ENCODE data around the gene ABHD1.

ABHD1 gene

DNA sequence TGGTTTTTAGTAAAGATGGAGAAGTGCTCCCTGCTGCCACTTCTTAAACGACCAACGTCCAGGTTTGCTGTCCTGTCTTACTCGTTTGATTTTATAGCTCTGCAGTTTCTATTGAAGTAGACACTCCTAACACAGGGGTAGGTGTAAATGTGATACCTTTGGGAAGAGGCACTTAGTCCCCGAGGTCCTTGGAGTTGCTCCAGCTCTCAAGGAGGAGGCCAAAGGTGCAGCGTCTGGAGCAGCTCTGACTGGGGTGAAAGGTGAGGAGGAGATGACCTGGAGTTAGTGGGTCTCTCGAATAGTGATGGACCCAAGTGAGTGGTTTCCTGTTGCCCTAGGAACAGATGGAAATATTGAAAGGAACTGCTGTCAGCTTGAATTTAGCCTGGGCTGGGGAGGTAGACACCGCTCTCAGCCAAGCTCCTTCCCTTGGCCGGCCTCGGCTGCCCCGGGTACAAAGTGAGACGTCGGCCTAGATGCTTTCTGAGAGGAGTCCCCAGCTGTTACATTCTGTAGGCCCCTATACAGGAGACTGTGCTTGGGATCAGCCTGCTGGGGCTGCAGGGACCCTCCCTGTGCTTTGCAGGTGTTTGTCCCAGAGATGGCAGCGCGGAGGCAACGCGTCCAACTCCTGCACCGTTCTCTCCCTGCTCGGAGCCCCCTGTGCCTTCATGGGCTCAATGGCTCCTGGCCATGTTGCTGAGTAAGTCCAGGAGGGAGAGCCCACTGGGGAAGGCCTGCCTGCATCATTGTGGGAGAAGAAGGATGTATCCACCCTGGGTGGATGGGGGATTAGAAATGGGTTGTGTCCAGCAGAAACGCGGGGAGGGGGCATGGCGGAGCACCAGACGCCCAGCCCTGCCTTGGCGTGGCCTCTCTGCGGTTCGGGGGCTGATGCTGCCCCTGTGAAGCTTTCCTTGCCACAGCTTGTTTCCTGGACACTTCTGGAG is 31.6 kb upstream of the ABHD1 start:
- TF ChIP-seq, protein P1, sequence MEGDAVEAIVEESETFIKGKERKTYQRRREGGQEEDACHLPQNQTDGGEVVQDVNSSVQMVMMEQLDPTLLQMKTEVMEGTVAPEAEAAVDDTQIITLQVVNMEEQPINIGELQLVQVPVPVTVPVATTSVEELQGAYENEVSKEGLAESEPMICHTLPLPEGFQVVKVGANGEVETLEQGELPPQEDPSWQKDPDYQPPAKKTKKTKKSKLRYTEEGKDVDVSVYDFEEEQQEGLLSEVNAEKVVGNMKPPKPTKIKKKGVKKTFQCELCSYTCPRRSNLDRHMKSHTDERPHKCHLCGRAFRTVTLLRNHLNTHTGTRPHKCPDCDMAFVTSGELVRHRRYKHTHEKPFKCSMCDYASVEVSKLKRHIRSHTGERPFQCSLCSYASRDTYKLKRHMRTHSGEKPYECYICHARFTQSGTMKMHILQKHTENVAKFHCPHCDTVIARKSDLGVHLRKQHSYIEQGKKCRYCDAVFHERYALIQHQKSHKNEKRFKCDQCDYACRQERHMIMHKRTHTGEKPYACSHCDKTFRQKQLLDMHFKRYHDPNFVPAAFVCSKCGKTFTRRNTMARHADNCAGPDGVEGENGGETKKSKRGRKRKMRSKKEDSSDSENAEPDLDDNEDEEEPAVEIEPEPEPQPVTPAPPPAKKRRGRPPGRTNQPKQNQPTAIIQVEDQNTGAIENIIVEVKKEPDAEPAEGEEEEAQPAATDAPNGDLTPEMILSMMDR (IDR thresholded peaks at IDR 0.05): no peak

DNA sequence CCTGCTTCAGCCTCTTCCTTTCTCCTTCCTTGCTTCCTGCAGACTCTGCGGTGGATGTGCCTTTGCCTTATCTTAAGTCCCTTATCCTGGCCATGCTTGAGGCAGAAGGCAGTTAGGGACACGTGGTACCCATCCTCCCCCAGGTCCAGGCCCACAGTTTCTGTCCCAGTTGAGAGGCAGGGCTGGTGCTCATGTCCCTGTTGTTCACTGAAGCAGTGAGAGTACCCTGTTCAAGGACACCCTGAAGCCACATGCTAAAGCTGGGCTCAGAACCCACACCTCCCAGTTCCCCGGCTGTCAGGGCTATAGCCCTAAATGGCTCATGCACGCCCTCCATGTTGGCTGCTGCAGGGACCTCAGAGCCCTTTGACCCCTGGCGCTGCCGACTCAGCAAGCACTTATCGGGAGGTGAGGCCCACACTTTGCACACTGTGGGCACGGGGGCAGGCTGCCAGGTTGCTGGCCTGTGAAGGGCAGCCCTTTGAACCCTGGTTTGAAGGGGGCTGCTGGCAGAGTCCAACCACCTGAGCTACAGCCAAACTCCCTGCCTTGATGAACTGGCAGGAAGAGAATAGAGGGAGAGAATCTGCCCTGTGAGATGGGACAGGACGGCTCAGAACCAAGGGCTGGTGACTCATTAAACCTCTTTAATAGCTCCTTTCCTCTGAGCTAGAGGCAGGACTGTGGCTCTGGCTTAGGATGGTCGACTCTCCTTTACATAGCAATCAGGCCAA is 30.8 kb upstream of the ABHD1 start:
- TF ChIP-seq, protein P1 (IDR thresholded peaks at IDR 0.05): no peak

DNA sequence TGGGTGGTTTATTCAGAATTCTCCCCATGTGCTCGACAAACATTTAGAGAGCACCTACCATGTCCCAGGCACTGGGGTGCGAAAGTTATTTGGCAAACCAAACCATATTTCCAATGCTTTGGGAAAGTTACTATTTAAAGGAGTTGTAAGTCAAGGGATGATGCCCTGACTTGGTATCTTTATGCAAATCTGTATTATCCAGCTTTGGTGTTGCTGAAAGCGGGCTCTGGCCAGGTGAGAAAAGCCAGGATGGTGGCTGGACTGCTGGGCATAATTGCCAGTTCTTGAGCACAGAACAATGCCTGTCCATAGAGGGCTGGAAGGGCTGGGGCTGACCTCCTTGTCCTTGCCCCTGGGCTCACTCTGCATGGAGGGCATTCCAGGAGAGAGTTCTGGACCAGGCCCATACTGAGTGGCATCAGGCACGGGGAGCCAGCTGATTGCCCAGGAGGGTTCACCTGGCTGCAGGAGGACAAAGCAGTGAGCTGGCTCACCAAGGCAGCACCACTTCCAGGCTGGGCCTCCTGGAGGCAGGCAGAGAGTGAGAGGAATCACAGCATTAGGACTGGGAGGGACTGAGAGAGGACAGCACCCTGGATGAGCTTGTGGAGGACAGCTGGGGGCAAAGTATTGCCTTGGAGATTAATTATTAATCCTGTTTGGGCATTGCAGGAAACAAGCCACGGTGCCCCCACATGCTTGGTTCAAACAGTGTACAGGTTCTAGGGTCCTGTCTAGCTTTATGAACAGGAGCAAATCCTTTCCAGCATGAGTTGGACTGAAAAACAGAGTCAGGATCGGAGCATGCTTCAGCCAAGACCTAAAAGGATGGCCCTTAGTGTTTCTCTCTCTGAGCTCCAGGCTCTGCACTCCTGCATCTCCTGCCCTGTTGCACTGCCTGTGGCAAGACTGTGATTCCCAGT is 29.9 kb upstream of the ABHD1 start:
- TF ChIP-seq, protein P1 (IDR thresholded peaks at IDR 0.05): no peak

DNA sequence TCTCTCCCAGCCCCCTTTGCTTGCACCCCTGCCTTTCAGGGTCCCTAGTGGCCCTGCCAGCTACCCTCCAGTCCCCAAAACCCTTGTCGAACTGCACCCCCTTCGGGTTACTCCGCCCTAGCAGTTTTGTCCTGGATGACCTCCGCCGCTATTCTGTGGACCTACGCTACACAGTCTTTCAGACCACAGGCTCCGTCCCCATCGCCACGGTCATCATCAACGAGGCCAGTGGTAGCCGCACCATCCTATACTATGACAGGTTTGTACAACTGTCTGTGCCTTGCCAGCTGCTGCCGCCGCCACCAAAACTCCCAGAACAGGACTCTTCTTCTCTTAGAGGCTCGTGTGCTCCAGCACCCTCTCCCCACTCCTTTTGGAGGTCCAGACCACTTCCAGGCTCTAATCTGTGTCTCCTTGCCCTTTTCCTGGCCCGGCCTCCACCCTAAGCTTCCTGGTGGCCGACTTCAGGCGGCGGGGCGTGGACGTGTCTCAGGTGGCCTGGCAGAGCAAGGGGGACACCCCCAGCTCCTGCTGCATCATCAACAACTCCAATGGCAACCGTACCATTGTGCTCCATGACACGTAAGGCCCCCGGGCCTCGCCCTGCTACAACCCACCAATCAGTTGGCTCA is 29.1 kb upstream of the ABHD1 start:
- TF ChIP-seq, protein P1 (IDR thresholded peaks at IDR 0.05): no peak

DNA sequence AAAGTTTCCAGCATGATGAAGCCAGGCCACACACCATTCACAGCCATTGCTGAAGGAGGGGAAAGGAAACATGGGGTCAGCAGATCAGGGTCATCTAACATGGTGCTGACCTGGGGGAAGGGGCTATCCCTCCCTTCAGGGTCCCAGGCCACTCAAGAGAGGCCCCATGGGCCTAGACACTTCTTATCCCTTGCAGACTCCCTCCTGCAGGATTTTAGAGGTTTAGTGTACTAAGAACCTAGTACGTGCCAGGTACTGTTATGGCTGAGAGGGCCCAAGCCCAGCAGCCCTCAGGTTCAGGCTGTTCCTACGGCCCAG is 28.2 kb upstream of the ABHD1 start:
- TF ChIP-seq, protein P1 (IDR thresholded peaks at IDR 0.05): no peak

DNA sequence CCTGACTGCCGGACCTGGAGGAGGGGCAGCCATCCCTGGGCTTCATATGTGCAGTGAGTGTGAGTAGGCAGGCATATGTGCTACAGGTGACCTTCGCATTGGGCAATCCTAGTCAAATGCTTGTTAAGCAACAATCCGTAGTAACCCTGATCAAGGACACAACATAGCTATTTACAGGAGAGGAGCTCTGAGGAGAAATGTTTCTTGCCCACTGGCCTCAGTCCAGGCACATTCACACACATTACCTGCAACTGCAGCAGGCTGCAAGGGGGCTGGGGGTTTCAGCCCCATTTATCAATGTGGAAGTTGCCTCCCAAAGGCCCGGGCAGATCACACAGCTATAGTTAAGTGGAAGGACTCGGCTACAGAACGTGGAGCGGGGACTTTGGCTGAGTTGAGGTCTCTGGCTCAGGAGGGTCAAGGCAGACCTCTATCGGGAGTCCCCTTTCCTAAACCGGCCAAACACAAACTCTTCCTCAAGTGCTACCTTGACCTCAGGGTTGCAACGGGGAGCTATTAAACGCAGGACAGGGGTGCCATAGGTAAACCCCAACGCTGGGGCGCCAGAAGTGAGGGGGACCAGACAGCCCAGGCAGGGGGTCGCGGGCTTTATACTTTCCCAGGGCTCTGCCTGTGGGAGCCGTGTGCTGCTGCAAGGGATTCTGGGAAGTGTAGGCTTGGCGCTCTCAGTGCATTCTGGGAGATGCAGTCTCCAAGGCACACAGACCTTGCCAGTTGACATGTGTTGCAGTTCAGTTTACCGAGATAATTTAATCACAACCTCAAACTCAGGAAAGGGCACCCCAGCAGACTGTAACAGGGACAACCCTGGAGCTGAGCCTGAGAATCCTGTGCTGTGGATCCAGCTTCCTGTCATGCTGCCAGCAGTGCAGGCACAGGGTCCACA is 27.6 kb upstream of the ABHD1 start:
- TF ChIP-seq, protein P1 (IDR thresholded peaks at IDR 0.05): no peak

Measured in LNCAP (cell line).